Stimulated activated effector memory CD8-positive, alpha-beta T cell treated with anti-CD3 and anti-CD28 coated beads, Interleukin-12 subunit alpha, Interleukin-12 subunit beta, amount 100 ng/mL, for 72 hours (primary cell): ENCODE measurements around the gene FAM20C.

Experiments used
- ATAC-seq: fragments of 150-1000 bp; cut with Tn5 transposase; 2 replicates; pipeline ENCODE4 v1.10.0; 2021
- DNase-seq, 2 donors: peaks; one replicate each; pipeline ENCODE4 v3.0.0; 2021 to 2022; ENCODE audit warnings: low spot score in 2 of 2
- H3K27ac Mint-ChIP-seq: one replicate; pipeline ENCODE4 v1.8.0; 2022; ENCODE audit warnings: mild to moderate bottlenecking, mixed read lengths
- H3K36me3 Mint-ChIP-seq: one replicate; pipeline ENCODE4 v1.8.0; 2022; ENCODE audit warnings: mild to moderate bottlenecking, mixed read lengths
- H3K4me1 Mint-ChIP-seq: one replicate; pipeline ENCODE4 v1.8.0; 2022; ENCODE audit warnings: mixed read lengths
- H3K4me3 Mint-ChIP-seq: one replicate; pipeline ENCODE4 v1.8.0; 2022; ENCODE audit warnings: mild to moderate bottlenecking, mixed read lengths
- H3K9me3 Mint-ChIP-seq: one replicate; pipeline ENCODE4 v1.8.0; 2022; ENCODE audit warnings: mixed read lengths

Gene FAM20C

GRCh38 chr7:229184-229964, 37.0 kb downstream of the FAM20C start:
- Mint-ChIP-seq H3K9me3 (no peaks in the 10 kb centered on the region), H3K4me3 (no peak overlapping the region), H3K27ac (no peak overlapping the region), H3K4me1 (no peaks in the 10 kb centered on the region), H3K36me3 (no peaks in the 10 kb centered on the region)
- no peak for ATAC-seq
- no peak for DNase-seq

- no peak for DNase-seq
- Mint-ChIP-seq H3K4me1 (no peaks in the 10 kb centered on the region), H3K4me3 (no peak overlapping the region), H3K27ac (no peak overlapping the region), H3K9me3 (no peaks in the 10 kb centered on the region), H3K36me3 (no peaks in the 10 kb centered on the region)
- no peak for ATAC-seq
Observed at GRCh38 chr7:230274-230673, 37.9 kb downstream of the FAM20C start.

DNA sequence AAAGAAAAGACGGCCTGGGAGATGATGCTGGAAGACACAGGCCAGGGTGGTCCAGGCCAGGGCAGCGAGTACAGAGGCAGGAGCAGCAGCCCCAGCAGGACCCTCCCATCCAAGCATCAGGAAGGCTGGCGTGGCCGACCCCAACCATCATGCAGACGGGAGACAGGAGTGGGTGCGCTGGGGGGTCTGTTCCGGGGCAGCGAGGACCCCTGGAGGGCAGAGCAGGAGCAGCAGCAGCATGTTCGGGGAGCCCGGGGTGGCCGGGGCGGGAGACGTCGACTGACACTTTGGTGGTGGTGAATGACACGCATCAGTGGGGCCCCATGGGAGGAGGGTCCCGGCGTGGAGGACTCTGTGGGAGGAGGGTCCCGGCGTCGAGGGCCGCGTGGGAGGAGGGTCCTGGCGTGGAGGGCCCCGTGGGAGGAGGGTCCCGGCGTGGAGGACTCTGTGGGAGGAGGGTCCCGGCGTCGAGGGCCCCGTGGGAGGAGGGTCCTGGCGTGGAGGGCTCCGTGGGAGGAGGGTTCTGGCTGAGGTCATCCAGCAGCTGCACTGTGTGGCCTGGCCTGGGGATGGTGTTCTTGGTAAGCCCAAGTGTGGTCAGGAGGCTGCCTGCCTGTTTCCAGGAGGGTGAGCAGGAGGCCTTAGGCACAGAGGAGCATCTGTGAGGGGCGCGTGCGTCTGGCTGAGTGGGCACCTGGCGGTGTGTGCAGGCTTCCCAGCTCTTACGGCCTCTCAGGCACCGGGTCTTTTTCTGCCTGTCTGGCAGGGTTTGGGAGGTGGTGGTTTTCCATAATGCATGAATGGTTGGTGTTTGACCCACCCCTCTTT, 38.9 kb downstream of the FAM20C start:
- ATAC-seq (peak; percentile 9), DNase-seq (no peak)
- Mint-ChIP-seq H3K36me3 (no peaks in the 10 kb centered on the region), H3K9me3 (no peaks in the 10 kb centered on the region), H3K4me3 (no peak overlapping the region), H3K4me1 (no peaks in the 10 kb centered on the region), H3K27ac (no peak overlapping the region)

- no peaks in the 10 kb centered on the region for H3K36me3 Mint-ChIP-seq
Observed at GRCh38 chr7:231858-232246, 39.5 kb downstream of the FAM20C start.

GRCh38 chr7:232410-233248, 40.3 kb downstream of the FAM20C start:
- Mint-ChIP-seq H3K36me3 (no peaks in the 10 kb centered on the region), H3K4me3 (no peak overlapping the region), H3K27ac (no peak overlapping the region), H3K4me1 (no peaks in the 10 kb centered on the region), H3K9me3 (no peaks in the 10 kb centered on the region)
- DNase-seq (no peak), ATAC-seq (no peak)

More at GRCh38 chr7:231858-232246, 39.5 kb downstream of the FAM20C start:
- no peak overlapping the region for H3K4me3 Mint-ChIP-seq
- H3K9me3 Mint-ChIP-seq: no peaks in the 10 kb centered on the region
- H3K27ac Mint-ChIP-seq: no peak overlapping the region
- DNase-seq (no peak), ATAC-seq (no peak)
- no peaks in the 10 kb centered on the region for H3K4me1 Mint-ChIP-seq

DNA sequence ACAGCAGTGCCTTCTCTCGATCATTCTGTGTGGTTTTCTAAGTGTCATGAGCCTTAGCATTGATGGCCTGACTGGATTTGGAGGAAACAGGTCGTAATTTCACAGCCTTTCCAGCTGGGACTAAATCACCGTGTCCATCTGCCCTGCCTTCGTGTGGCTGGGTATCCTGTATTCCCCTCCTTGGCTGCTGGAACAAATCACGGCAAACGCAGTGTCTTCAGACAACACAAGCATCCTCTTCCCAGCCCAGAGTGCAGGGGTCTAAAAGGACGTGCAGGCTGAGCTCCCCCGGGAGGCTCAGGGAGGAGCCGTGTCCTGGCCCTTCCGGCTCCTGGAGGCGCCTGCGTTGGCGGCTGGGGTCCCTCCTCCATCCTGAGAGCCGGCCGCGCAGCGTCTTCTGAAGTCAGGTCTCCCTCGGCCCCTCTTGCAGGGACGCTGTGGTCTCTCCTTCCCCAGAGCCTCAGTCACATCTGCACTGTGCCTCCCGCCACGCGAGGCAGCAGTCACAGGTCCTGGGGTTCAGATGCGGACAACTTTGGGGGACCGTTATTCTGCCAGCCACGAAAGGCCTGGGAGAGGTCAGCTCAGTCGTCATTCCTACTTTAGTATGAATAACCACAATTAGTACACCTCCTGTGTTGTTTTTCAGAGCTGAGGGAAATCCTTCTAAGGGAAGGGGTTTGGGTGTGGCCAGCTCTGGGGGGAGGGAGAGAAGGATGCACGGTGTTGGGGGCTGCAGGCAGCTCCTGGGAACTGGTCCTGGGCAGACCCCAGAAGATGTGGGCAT, 41.1 kb downstream of the FAM20C start:
- H3K36me3 Mint-ChIP-seq: no peaks in the 10 kb centered on the region
- no peak overlapping the region for H3K27ac Mint-ChIP-seq
- H3K4me3 Mint-ChIP-seq: no peak overlapping the region
- H3K4me1 Mint-ChIP-seq: no peaks in the 10 kb centered on the region
- H3K9me3 Mint-ChIP-seq: no peaks in the 10 kb centered on the region
- DNase-seq: no peak
- no peak for ATAC-seq

DNA sequence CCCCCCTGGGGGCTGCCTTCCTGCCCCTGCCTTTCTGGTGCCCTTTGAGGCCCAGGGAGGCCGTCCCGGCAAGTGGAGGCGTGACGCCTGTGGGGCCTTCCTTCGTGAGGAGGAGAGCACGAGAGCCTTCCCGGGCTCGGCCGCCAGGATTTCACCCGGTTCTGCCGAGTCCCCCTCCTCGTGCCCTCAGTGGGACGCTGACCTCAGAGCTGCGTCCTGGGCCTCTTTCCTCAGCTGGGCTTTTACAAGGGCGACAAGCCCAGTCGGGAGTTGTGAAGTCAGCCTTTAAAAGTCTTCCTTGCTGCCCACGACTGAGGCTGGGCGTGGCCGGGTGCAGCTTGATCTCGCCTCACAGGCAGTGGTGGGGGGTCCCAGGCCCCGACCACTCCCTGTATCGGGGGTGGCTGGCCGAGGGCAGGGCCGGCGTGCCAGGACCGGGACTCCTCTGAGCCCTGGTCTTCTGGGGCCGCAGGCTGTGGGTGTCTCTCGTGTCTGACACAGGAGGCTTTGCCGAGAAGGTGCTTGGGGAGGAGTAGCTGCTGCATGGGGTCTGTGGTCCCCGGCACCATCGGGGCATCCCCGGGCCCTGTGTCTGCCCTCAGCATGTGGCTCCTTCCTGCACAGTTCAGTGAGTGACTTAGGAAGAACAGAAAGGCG, 41.8 kb downstream of the FAM20C start:
- no peak for DNase-seq
- H3K36me3 Mint-ChIP-seq: no peaks in the 10 kb centered on the region
- no peaks in the 10 kb centered on the region for H3K4me1 Mint-ChIP-seq
- peak; percentile 29 for ATAC-seq
- H3K4me3 Mint-ChIP-seq: no peak overlapping the region
- no peaks in the 10 kb centered on the region for H3K9me3 Mint-ChIP-seq
- H3K27ac Mint-ChIP-seq: no peak overlapping the region

DNA sequence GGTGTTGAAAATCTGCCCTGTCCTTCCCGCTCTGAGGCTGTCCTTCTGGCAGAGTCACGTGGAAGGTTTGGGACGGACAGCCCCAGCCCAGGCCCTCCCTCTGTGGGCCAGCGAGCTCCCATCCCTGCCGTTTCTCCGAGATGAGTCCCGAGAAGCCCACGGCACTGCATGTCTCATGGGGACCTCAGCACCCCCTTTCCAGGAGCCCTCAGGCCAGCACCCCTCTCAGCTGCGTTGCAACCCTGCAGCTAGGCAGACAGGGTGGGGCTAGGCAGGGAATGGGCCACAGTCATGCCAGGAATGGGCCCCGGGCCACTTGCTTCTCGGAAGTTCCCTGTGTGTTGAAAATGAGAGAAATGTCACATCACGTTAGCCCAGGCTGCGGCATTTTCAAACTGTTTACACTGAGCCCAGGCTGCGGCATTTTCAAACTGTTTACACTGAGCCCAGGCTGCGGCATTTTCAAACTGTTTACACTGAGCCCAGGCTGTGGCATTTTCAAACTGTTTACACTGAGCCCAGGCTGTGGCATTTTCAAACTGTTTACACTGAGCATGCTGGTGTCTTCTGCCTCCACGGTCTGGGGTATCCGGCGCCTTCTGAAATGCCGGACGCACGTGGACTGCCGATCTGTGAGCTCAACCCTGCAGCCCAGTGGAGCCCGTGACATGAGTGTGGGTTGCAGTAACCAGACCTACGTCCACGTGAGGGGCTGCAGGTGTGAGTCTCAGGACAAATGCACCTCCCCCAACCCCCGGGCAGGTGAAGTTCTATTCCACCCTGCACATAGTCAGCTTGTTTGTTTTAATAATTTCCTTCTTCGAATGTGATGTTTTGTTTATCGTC, 42.6 kb downstream of the FAM20C start:
- Mint-ChIP-seq H3K36me3 (no peaks in the 10 kb centered on the region), H3K4me1 (no peaks in the 10 kb centered on the region), H3K4me3 (no peak overlapping the region), H3K27ac (no peak overlapping the region), H3K9me3 (no peaks in the 10 kb centered on the region)
- ATAC-seq: peak; percentile 5
- no peak for DNase-seq

GRCh38 chr7:235576-236395, 43.4 kb downstream of the FAM20C start:
- Mint-ChIP-seq H3K27ac (no peak overlapping the region), H3K4me1 (no peaks in the 10 kb centered on the region), H3K36me3 (no peaks in the 10 kb centered on the region), H3K9me3 (no peaks in the 10 kb centered on the region), H3K4me3 (no peak overlapping the region)
- ATAC-seq: no peak
- DNase-seq: no peak

DNA sequence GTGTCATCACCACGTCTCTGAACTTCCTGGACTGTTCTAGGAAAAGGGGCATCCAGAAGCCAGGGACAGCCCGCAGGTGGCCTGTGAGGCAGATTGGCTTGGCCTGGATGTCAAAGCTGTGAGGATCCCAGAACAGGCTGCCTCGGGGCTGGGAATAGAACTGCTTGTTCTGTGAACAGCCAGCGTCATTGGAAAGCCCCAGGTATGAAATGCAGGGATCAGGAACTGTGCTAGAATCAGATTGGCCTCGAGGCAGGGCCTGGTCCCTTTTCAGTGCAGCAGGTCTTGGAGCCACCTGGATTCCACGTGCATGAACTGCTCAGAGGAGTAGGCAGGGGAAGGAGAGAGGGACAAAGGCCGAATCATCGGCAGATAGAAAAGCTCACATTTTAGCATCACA, 44.6 kb downstream of the FAM20C start:
- Mint-ChIP-seq H3K4me1 (no peaks in the 10 kb centered on the region), H3K27ac (no peak overlapping the region), H3K4me3 (no peak overlapping the region), H3K36me3 (no peaks in the 10 kb centered on the region), H3K9me3 (no peaks in the 10 kb centered on the region)
- ATAC-seq: no peak
- no peak for DNase-seq

DNA sequence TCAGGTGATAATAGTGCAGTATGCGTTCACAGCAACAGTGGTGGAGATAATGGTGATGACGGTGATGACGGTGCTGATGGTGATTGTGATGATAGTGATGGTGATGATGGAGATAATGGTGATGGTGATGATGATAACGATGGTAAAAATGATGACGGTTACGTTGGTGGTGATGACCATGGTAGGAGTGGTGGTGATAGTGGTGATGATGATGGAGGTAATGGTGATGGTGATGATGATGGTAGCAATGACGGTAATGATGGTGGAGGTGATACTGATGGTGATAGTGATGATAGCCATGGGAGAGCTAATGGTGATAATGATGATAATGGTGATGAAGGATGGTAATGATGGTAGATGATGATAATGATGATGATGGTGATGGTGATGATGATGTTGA, 45.0 kb downstream of the FAM20C start:
- no peak for DNase-seq
- Mint-ChIP-seq H3K36me3 (no peaks in the 10 kb centered on the region), H3K27ac (no peak overlapping the region), H3K4me1 (no peaks in the 10 kb centered on the region), H3K4me3 (no peak overlapping the region), H3K9me3 (no peaks in the 10 kb centered on the region)
- ATAC-seq: no peak

- DNase-seq (no peak), ATAC-seq (peak; percentile 61)
- no peaks in the 10 kb centered on the region for H3K9me3 Mint-ChIP-seq
- H3K27ac Mint-ChIP-seq: no peak overlapping the region
- H3K4me3 Mint-ChIP-seq: no peak overlapping the region
- no peaks in the 10 kb centered on the region for H3K4me1 Mint-ChIP-seq
- no peaks in the 10 kb centered on the region for H3K36me3 Mint-ChIP-seq
Observed at GRCh38 chr7:240146-240676, 47.8 kb downstream of the FAM20C start.

DNA sequence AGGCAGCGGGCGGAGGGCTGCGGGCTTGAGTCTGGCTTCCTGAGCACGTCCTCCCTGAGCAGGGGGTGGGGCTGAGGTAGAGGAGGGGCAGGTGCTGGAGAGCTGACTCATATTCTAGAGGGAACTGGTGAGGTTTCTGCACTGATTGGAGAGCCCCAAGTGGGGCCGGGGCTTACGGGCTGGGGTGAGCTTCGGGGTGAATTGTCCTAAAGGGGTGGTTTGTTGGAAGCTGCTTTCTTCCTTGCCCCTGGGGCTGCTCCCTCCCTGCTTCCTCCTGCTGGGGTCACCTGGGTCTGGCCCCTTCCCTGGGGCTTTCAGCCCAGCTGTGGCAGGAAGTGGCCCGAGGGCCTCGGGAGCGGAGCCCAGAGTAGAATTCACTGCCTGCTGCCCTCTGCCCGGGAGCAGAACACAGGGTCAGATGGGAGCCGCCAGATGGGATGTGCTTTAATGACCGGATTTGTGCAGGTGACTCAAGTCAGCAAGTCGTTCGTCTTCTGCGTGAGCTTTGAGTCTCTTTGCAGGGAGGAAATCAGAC, 48.6 kb downstream of the FAM20C start:
- no peak overlapping the region for H3K27ac Mint-ChIP-seq
- DNase-seq (no peak), ATAC-seq (peak; percentile 77)
- no peaks in the 10 kb centered on the region for H3K9me3 Mint-ChIP-seq
- no peaks in the 10 kb centered on the region for H3K36me3 Mint-ChIP-seq
- H3K4me1 Mint-ChIP-seq: no peaks in the 10 kb centered on the region
- no peak overlapping the region for H3K4me3 Mint-ChIP-seq
